Kidney epithelial cell (primary cell): ENCODE data around the gene UGGT1. TPM values are rescaled to one million over a fixed set of nuclear protein-coding genes. Genes with fewer than 3 reads are reported as not detected.
A peak's percentile ranks its signal among the peaks of the same experiment; 100 is the strongest.

Source experiments
- DNase-seq: peaks from one replicate; pipeline ENCODE4 v3.0.0-alpha.2; 2010; ENCODE audit warnings: low read depth
- H3K27me3 ChIP-seq: 2 replicates; pipeline ENCODE4 v1.6.0; 2011; ENCODE audit warnings: low read length; ENCODE audit not compliant: control insufficient read depth, insufficient read depth
- H3K36me3 ChIP-seq: 2 replicates; pipeline ENCODE4 v1.5.1; 2011; ENCODE audit warnings: low read length; ENCODE audit not compliant: control insufficient read depth, insufficient read depth
- H3K4me3 ChIP-seq: 2 replicates; pipeline ENCODE4 v1.5.1; 2011; ENCODE audit warnings: low read depth, mild to moderate bottlenecking, control low read depth, low read length
- CTCF ChIP-seq: IDR thresholded peaks from 2 replicates; pipeline ENCODE4 v1.5.1; 2011; ENCODE audit warnings: mild to moderate bottlenecking, moderate library complexity, low read length, control low read depth, inconsistent platforms; ENCODE audit not compliant: insufficient read depth, poor library complexity, severe bottlenecking
- total RNA-seq: library from RNA; depleted of rRNA; stranded (reverse); fragments of >200 nt; gene quantifications from 2 replicates; pipeline ENCODE4 v1.2.3, GENCODE V29; 2015

Gene UGGT1
- total RNA-seq, 1 donor from 2014 or later: 67.8 TPM

GRCh38 chr2:128073278-128073677 is 17.7 kb upstream of the UGGT1 start:
- Histone ChIP-seq H3K4me3 (no peak overlapping the region), H3K36me3 (no peaks in the 10 kb centered on the region), H3K27me3 (no peaks in the 10 kb centered on the region)
- no peak for TF ChIP-seq CTCF
- no peak for DNase-seq

GRCh38 chr2:128076461-128077106 is 14.4 kb upstream of the UGGT1 start:
- DNase-seq: no peak
- no peaks in the 10 kb centered on the region for H3K27me3 ChIP-seq
- H3K36me3 ChIP-seq: no peaks in the 10 kb centered on the region
- no peak overlapping the region for H3K4me3 ChIP-seq
- no peak for TF ChIP-seq CTCF

- no peaks in the 10 kb centered on the region for H3K27me3 ChIP-seq
- H3K4me3 ChIP-seq: no peak overlapping the region
- H3K36me3 ChIP-seq: no peaks in the 10 kb centered on the region
- no peak for TF ChIP-seq CTCF
- no peak for DNase-seq
These were observed 6.2 kb upstream of the UGGT1 start for GRCh38 chr2:128084757-128085156.

GRCh38 chr2:128086244-128086643 is 4.8 kb upstream of the UGGT1 start:
- DNase-seq: no peak
- Histone ChIP-seq H3K27me3 (no peaks in the 10 kb centered on the region), H3K4me3 (no peak overlapping the region), H3K36me3 (no peaks in the 10 kb centered on the region)
- TF ChIP-seq CTCF: no peak

GRCh38 chr2:128090575-128090944 is 440 bp upstream of the UGGT1 start:
- DNase-seq: no peak
- H3K4me3 ChIP-seq: peak overlapping the region; percentile 99
- no peaks in the 10 kb centered on the region for H3K27me3 ChIP-seq
- H3K36me3 ChIP-seq: no peaks in the 10 kb centered on the region
- TF ChIP-seq CTCF: no peak

GRCh38 chr2:128091726-128092080 is 703 bp downstream of the UGGT1 start:
- Histone ChIP-seq H3K4me3 (peak overlapping the region; percentile 99), H3K27me3 (no peaks in the 10 kb centered on the region), H3K36me3 (no peaks in the 10 kb centered on the region)
- TF ChIP-seq CTCF: no peak
- DNase-seq: no peak
